B cell (primary cell): ENCODE data around the gene PVALEF.

Source experiments
- CTCF ChIP-seq: fragments of 200-600 bp; IDR thresholded peaks from one replicate; pipeline ENCODE4 v1.8.0; 2022; ENCODE audit warnings: antibody characterized with exemption, mild to moderate bottlenecking
- EZH2 ChIP-seq: IDR thresholded peaks from 2 replicates; pipeline ENCODE4 v1.6.1; 2012; ENCODE audit warnings: borderline replicate concordance, low read depth, mild to moderate bottlenecking, moderate library complexity, low read length; ENCODE audit not compliant: insufficient read depth, poor library complexity, severe bottlenecking

- TF ChIP-seq CTCF (no peak), EZH2 (no peak)
Observed at GRCh38 chr17:81198826-81199481, 33.6 kb downstream of the PVALEF start.
